Stimulated activated naive CD8-positive, alpha-beta T cell treated with anti-CD3 and anti-CD28 coated beads, Interleukin-15, amount 100 ng/mL, for 72 hours (primary cell): ENCODE data around the gene DLEC1.

ENCODE experiments used
- ATAC-seq: fragments of 150-1000 bp; cut with Tn5 transposase; 2 replicates; pipeline ENCODE4 v1.10.0; 2021; ENCODE audit warnings: mild to moderate bottlenecking, moderate library complexity
- DNase-seq, 2 donors: peaks; one replicate each; pipeline ENCODE4 v3.0.0; 2021 to 2022
- H3K27ac Mint-ChIP-seq, 2 donors: one replicate each; pipeline ENCODE4 v1.8.0; 2022; ENCODE audit warnings: mild to moderate bottlenecking in 2 of 2, mixed read lengths in 2 of 2, moderate library complexity in 2 of 2
- H3K27me3 Mint-ChIP-seq: one replicate; pipeline ENCODE4 v1.8.0; 2022; ENCODE audit warnings: mixed read lengths
- H3K4me1 Mint-ChIP-seq: one replicate; pipeline ENCODE4 v1.8.0; 2022; ENCODE audit warnings: mild to moderate bottlenecking, mixed read lengths
- H3K4me3 Mint-ChIP-seq, 2 donors: one replicate each; pipeline ENCODE4 v1.8.0; 2022; ENCODE audit warnings: mild to moderate bottlenecking in 2 of 2, mixed read lengths in 2 of 2, moderate library complexity in 1 of 2
- H3K9me3 Mint-ChIP-seq, 2 donors: one replicate each; pipeline ENCODE4 v1.8.0; 2022; ENCODE audit warnings: mixed read lengths in 2 of 2

The DLEC1 gene, protein sequence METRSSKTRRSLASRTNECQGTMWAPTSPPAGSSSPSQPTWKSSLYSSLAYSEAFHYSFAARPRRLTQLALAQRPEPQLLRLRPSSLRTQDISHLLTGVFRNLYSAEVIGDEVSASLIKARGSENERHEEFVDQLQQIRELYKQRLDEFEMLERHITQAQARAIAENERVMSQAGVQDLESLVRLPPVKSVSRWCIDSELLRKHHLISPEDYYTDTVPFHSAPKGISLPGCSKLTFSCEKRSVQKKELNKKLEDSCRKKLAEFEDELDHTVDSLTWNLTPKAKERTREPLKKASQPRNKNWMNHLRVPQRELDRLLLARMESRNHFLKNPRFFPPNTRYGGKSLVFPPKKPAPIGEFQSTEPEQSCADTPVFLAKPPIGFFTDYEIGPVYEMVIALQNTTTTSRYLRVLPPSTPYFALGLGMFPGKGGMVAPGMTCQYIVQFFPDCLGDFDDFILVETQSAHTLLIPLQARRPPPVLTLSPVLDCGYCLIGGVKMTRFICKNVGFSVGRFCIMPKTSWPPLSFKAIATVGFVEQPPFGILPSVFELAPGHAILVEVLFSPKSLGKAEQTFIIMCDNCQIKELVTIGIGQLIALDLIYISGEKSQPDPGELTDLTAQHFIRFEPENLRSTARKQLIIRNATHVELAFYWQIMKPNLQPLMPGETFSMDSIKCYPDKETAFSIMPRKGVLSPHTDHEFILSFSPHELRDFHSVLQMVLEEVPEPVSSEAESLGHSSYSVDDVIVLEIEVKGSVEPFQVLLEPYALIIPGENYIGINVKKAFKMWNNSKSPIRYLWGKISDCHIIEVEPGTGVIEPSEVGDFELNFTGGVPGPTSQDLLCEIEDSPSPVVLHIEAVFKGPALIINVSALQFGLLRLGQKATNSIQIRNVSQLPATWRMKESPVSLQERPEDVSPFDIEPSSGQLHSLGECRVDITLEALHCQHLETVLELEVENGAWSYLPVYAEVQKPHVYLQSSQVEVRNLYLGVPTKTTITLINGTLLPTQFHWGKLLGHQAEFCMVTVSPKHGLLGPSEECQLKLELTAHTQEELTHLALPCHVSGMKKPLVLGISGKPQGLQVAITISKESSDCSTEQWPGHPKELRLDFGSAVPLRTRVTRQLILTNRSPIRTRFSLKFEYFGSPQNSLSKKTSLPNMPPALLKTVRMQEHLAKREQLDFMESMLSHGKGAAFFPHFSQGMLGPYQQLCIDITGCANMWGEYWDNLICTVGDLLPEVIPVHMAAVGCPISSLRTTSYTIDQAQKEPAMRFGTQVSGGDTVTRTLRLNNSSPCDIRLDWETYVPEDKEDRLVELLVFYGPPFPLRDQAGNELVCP (N-terminal part only)

DNA sequence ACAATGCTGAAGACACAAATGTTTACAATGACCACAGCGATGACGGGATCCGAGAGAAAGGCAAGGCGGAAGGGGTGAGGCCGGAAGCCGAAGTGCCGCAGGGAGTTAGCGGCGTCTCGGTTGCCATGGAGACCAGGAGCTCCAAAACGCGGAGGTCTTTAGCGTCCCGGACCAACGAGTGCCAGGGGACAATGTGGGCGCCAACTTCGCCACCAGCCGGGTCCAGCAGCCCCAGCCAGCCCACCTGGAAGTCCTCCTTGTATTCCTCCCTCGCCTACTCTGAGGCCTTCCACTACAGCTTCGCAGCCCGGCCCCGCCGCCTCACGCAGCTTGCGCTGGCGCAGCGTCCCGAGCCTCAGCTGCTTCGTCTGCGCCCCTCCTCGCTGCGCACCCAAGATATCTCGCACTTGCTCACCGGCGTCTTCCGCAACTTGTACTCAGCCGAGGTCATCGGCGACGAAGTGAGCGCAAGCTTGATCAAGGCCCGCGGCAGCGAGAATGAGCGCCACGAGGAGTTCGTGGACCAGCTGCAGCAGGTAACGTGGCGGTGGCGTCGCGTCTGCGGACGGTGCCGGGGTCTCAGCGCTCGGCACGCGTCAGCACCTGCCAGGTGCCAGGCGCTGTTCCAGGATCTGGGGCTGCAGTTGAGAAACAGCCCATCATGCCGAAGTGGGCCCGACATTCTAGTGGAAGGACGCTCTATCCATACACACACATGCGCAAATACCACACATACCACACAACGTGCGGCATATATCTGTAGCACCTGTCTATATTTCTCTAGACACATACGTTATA, at the start of gene DLEC1:
TSS of gene DLEC1 (plus strand) at position 108 of the 798 bp plus-strand sequence. CDS start at position 126, 18 bp downstream.
- Mint-ChIP-seq H3K9me3 (peaks cover 12 to 15% of the 10 kb centered on the region in 2 donors), H3K4me3 (peak within 1 kb of the TSS; percentile 58 to 64), H3K4me1 (peaks cover 34% of the 10 kb centered on the region), H3K27ac (peak within 1 kb of the TSS; percentile 89 to 95), H3K27me3 (peaks cover 7% of the 10 kb centered on the region)
- DNase-seq, result peak; percentile 77 to 89
- peak; percentile 88 for ATAC-seq

DNA sequence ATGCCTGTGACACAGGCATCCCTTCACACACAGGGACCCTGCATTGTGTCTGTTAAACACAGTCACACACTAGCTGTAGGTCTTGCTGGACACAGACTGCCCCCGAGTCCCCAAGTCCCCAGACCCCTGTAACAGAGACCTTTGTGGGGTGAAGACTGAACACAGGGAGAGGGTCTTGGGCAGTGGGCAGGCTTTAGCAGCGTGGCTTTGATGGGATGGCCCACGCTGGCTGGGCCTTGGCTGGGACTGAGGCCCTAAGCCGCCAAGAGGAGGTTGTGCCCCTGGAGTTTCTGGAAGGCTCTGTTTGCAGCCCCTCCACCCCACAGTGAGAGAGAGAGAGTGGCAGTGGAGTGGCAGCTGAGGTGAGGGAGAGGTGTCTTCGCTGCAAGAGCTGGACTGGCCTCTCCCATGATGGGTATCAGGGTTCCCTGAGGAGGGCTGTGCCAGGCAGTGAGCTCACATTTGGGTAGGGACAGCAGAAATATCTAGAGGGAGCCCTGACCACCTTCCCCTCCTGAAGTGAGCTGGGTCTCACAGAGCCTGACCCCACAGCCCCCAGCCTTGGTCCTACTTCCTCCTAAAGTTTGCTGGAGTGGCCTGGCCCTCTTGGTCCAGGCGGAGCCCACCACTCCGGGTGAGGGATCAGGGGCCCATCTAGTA, 49.1 kb upstream of the DLEC1 start:
- Mint-ChIP-seq H3K27ac (no peak overlapping the region), H3K9me3 (no peaks in the 10 kb centered on the region), H3K27me3 (no peaks in the 10 kb centered on the region), H3K4me3 (no peak overlapping the region), H3K4me1 (peaks cover 18% of the 10 kb centered on the region)
- ATAC-seq (no peak), DNase-seq (no peak)

DNA sequence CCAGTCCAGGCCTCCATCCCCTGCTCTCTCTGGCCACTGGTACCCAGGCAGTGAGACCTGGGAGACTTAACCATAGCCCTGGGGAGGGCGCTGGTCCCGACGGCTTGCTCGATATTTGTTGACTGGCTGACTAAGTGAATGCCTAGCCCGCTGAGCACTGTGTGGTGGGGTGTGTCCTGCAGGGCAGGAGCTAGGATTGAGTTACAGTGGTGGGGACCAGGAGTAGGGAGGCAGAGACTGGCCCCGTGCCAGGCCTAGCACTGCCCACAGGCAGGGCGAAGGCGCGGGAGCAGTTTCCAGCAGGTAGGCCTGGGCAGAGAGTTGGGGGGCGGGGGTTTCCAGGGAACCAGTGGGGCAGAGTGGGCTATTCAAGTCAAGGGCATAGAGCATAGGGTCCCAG, 48.5 kb upstream of the DLEC1 start, which contains the start of gene VILL:
TSS of gene VILL (plus strand) at position 260 of the 400 bp plus-strand sequence. CDS start 2,887 bp downstream, outside the sequence.
- no peaks in the 10 kb centered on the region for H3K27me3 Mint-ChIP-seq
- no peak within 1 kb of the TSS for H3K4me3 Mint-ChIP-seq
- H3K4me1 Mint-ChIP-seq, result peaks cover 24% of the 10 kb centered on the region
- no peaks in the 10 kb centered on the region for H3K9me3 Mint-ChIP-seq
- peak within 1 kb of the TSS in 1 of 2 donors; percentile 63 for H3K27ac Mint-ChIP-seq
- DNase-seq (no peak), ATAC-seq (no peak)

DNA sequence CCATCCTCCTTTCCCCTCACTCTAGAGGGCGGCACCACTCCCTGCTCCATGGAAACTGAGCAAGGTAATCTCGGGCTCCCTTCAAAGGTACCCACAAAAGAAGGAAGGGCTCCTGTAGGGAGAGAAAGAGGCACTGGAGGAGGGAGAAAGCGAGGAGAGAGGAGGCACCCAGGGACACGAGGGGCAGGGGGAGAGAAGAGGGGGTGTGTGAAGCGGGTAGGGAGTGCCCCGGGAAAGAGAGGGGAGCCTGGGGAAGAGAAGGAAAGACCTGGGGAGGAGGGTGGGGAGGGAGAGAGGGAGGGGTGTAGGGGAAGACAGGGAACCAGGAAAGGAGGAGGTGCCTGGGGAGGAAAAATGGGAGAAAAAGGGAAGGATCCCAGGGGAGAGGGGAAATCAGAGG, 47.9 kb upstream of the DLEC1 start:
- DNase-seq, result no peak
- H3K27me3 Mint-ChIP-seq, result no peaks in the 10 kb centered on the region
- H3K9me3 Mint-ChIP-seq, result no peaks in the 10 kb centered on the region
- H3K27ac Mint-ChIP-seq, result no peak overlapping the region
- H3K4me1 Mint-ChIP-seq, result peaks cover 29% of the 10 kb centered on the region
- ATAC-seq, result no peak
- no peak overlapping the region for H3K4me3 Mint-ChIP-seq

DNA sequence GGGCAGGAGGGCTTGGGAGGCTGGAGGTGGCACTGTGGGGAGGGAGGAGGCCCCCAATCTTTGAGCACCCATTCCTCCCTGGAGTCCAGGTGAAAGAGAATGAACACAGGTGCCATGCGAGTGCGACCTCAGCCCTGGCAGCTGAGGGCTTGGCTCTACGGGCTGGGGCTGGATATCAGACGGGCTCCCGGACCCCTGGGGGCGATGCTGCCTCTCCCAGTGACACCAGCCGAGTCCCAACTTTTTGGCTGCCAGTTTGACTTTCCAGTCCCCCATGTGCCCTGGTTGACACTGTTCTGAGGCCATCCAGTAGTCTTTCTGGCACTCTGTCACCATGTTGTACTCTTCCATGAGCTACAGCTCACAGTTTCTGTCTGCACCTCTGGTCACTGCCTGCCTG, 47.2 kb upstream of the DLEC1 start:
- Mint-ChIP-seq H3K27ac (no peak overlapping the region), H3K27me3 (no peaks in the 10 kb centered on the region), H3K9me3 (no peaks in the 10 kb centered on the region), H3K4me1 (peaks cover 37% of the 10 kb centered on the region), H3K4me3 (no peak overlapping the region)
- DNase-seq (no peak), ATAC-seq (no peak)

DNA sequence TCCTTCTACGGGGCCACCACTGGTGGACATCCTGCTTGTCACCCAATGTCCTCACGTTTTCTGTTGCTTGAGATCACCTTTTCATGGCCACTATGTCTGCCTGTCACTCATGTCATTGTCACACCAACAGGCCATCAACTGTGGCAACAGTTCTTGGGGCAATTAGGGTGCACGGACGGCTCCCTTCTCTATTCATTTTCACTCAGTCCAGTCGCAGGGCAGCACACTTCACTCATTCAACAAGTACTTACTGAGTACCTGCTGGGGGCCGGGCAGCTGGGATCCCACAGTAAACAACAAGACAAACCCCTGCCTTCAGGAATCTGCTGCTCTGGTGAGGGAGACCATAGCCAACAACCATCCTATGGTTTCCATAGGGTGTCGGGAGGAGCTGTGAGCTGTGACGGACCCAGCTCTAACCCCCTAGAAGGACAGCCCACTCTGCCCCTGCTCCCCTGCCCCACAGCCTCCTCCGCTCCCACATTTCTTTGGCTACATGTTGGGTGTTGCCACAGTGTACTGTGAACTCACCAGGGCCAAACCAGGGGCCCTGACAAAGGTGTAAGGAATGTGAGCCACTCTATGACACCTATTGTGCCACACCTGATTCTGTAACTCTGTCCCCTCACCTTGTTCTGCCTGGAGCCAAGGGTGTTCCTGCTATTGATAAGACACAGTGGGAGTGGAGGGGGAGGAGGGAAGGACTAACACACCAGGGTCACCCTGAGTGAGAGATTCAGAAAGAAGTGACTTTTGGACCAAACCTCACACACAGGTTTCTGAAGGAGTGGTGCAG, 46.5 kb upstream of the DLEC1 start:
- no peak for ATAC-seq
- Mint-ChIP-seq H3K4me1 (peaks cover 43% of the 10 kb centered on the region), H3K27ac (peak overlapping the region in 1 of 2 donors; percentile 15), H3K27me3 (no peaks in the 10 kb centered on the region), H3K9me3 (no peaks in the 10 kb centered on the region), H3K4me3 (no peak overlapping the region)
- DNase-seq, result no peak

DNA sequence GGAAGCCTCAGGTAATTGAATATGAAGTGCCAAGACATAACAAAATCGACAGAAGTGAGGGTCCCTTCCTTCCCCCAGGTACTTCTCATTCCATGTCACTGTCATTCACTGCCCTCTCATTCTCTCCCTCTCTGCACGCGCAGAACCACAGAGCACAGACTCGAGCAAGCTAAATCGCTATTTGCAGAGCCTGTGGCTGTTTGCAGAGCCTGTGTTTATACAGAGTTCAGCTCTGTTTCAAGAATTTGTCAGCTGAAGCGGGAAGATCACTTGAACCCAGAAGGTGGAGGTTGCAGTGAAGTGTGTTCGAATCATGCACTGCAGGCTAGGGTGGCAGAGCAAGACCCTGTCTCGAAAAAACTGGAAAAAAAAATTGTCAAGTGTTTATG, 45.9 kb upstream of the DLEC1 start:
- Mint-ChIP-seq H3K9me3 (no peaks in the 10 kb centered on the region), H3K27ac (peak overlapping the region in 1 of 2 donors; percentile 15), H3K27me3 (no peaks in the 10 kb centered on the region), H3K4me3 (peak overlapping the region; percentile 90 to 97), H3K4me1 (peaks cover 49% of the 10 kb centered on the region)
- no peak for ATAC-seq
- no peak for DNase-seq

DNA sequence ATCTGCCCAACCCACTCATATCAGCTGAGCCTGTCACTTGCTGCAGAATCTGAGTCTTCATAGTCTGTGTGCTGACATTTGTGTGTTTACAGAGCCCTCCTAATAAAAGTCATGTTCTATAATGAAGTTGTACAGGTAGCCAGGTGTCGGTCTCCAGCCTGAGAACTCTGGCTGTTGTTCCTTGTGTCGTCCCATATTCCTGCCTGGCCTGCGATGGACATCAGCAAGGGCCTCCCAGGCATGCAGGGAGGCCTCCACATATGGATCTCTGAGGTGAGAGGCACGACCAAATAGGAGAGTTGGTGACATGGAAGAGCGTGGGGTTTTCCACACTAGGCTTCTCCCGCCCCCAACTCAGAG, 45.6 kb upstream of the DLEC1 start:
- Mint-ChIP-seq H3K4me1 (peaks cover 53% of the 10 kb centered on the region), H3K9me3 (no peaks in the 10 kb centered on the region), H3K4me3 (peak overlapping the region; percentile 90 to 97), H3K27ac (peak overlapping the region; percentile 93 to 99), H3K27me3 (no peaks in the 10 kb centered on the region)
- no peak for DNase-seq
- no peak for ATAC-seq

DNA sequence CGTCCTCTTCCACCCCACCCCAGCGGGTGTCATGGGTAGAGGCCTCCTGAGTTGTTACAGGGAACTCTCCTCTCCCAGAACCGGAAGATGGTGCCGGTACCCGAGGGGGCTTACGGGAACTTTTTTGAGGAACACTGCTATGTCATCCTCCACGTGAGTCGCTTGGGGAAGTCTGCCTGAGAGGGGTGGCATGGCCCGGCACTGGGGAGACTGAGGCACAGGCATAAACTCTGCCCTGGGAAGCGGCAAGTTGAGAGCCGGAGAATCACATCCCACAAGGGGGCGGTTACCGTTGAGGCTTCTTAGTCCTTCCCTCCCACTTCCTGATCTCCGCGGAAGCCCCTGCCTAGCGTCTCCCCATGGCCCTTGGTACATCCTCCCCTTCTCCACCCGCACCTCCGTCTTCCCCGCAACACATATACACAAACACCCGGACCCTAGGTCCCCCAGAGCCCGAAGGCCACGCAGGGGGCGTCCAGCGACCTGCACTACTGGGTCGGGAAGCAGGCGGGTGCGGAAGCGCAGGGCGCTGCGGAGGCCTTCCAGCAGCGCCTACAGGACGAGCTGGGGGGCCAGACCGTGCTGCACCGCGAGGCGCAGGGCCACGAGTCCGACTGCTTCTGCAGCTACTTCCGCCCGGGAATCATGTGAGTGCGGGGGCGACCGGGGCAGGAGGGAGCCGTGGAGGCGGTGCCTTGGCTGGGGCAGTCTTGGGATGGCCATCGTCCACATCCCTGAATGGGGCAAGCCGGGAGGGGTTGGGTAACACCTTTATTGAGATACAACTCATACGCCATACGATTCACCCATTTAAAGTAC, 45.0 kb upstream of the DLEC1 start:
- Mint-ChIP-seq H3K27ac (peak overlapping the region; percentile 93 to 99), H3K4me1 (peaks cover 58% of the 10 kb centered on the region), H3K9me3 (no peaks in the 10 kb centered on the region), H3K27me3 (no peaks in the 10 kb centered on the region), H3K4me3 (peak overlapping the region; percentile 90 to 97)
- DNase-seq, result peak; percentile 59 to 78
- peak; percentile 76 for ATAC-seq

DNA sequence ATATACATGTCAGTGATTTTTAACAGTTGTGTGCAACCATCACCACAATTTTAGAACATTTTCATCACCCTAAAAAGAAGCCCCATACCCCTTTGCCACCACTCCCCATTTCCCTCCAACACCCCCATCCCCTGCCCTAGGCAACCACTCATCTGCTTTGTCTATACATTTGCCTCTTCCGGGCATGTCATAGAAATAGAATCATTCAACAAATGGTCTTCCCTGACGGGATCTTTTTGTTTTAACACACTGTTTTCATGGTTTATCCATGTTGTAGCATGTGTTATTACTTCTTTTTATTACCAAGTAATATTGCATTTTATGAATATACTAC, 44.4 kb upstream of the DLEC1 start:
- Mint-ChIP-seq H3K27me3 (no peaks in the 10 kb centered on the region), H3K4me3 (peak overlapping the region; percentile 90 to 97), H3K27ac (peak overlapping the region; percentile 93 to 99), H3K4me1 (peaks cover 64% of the 10 kb centered on the region), H3K9me3 (no peaks in the 10 kb centered on the region)
- ATAC-seq (peak; percentile 19), DNase-seq (no peak)

DNA sequence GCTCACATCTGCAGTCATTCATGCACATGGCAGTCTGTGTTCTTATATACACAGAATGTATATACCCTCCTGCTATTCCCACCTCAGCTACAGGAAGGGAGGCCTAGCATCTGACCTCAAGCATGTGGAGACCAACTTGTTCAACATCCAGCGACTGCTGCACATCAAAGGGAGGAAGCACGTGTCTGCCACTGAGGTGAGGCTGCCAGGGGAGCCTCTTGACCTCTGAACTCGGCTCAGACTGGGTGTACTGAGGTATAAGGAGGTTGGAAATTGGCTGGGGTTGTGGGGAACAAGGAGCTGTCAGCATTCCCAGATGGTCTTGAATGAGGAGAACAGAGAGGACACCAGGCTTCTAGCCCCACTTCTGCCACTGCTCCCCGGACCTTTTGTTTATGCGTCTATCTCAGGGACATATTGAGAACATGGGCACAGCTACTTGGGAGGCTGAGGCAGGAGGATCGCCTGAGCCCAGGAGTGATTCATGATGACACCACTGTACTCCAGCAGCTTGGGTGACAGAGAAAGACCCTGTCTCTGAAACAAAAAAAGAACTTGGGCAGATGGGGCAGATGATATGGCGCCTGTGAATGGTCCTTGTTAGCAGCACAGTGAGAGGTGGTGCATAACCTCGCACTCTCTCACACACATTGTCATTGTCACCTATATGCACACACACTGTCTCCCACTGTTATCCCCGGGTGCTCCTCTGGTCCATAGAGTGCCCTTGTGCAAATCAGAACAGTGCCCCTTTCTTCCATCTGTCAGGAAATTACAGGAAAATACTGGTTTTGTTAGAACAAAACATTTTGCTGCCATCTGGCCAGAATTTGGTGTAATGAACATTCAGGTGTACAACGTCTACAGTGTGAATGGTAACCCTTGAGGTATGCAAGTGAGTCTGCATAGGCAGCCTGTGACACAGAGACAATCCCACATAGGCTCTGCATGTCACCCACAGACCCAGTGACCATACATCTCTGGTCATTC, 43.1 kb upstream of the DLEC1 start:
- DNase-seq, result no peak
- H3K9me3 Mint-ChIP-seq, result no peaks in the 10 kb centered on the region
- H3K4me3 Mint-ChIP-seq, result peak overlapping the region; percentile 33 to 49
- no peak for ATAC-seq
- H3K4me1 Mint-ChIP-seq, result peaks cover 65% of the 10 kb centered on the region
- H3K27me3 Mint-ChIP-seq, result no peaks in the 10 kb centered on the region
- peak overlapping the region in 1 of 2 donors; percentile 69 for H3K27ac Mint-ChIP-seq

DNA sequence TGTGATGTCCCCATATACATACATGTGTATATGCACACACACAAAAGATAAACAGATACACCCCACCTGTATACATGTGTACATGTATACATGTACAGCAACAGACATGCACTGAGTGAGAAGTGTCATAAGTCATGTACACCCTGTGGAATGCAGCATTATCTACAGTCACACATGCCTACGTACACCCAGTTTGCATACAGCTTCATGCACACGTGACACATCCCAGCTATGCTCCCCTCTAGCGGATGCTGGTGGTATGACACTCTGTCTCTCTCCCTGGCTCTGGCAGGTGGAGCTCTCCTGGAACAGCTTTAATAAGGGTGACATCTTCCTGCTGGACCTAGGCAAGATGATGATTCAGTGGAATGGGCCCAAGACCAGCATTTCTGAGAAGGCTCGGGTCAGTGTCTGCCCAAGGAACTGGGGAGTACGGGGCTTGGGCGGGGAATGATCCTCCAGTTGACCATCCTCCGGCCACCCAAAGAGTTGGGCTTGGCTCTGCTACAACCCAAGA, 42.2 kb upstream of the DLEC1 start:
- DNase-seq (peak; percentile 81 to 85), ATAC-seq (peak; percentile 56)
- H3K27ac Mint-ChIP-seq, result no peak overlapping the region
- H3K27me3 Mint-ChIP-seq, result no peaks in the 10 kb centered on the region
- H3K4me1 Mint-ChIP-seq, result peaks cover 65% of the 10 kb centered on the region
- H3K4me3 Mint-ChIP-seq, result no peak overlapping the region
- no peaks in the 10 kb centered on the region for H3K9me3 Mint-ChIP-seq
